ENCODE results near the gene ZNF318. TPM values are rescaled to one million over a fixed set of nuclear protein-coding genes. Genes with fewer than 3 reads are reported as not detected.

Gene ZNF318
- total and polyA plus RNA-seq, 12 donors: 5.9 to 19.3 (median 13.2) TPM

DNA sequence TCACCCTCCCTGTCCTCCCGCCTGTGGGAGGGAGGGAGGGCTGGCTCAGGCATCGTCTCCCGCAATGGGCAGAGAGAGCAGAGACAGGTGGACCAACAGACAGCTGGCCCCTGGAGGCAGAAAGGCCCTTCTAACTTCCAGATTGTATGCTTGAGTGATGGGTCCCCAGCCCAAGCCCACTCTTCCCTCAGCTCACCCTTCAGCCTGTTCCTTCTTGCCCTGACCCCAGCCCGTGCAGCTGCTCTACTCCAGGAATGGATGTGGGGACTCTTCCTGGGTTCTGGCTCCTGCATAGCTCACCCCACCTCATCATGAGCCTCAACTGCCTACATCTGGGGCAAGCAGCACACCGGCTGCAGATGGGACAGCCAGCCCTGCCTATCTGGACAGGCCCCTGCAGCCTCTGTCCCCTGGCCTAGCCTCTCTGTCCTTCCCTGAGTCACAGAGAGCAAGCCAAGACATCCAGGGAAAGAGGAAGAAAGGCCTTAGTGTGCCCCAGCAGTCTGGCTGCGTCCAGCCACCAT, 82.9 kb downstream of the ZNF318 start:
- no peaks in the 10 kb centered on the region for H3K36me3 ChIP-seq (replicated peaks in 1 of 2)
- intact Hi-C loops (cut with DNase I): no loop called here
- H3K4me1 ChIP-seq (replicated peaks in 1 of 2): peaks cover 10 to 11% of the 10 kb centered on the region in 2 donors
- no peak overlapping the region for H3K4me3 ChIP-seq
- no peak for DNase-seq
- peak overlapping the region in 3 of 5 donors; percentile 73 to 88 (median 83) for H3K27ac ChIP-seq
- no peaks in the 10 kb centered on the region for H3K27me3 ChIP-seq
- H3K9me3 ChIP-seq (replicated peaks in 1 of 3): no peaks in the 10 kb centered on the region
- TF ChIP-seq POLR2A (IDR thresholded peaks at IDR 0.05): no peak
- TF ChIP-seq, protein P1, sequence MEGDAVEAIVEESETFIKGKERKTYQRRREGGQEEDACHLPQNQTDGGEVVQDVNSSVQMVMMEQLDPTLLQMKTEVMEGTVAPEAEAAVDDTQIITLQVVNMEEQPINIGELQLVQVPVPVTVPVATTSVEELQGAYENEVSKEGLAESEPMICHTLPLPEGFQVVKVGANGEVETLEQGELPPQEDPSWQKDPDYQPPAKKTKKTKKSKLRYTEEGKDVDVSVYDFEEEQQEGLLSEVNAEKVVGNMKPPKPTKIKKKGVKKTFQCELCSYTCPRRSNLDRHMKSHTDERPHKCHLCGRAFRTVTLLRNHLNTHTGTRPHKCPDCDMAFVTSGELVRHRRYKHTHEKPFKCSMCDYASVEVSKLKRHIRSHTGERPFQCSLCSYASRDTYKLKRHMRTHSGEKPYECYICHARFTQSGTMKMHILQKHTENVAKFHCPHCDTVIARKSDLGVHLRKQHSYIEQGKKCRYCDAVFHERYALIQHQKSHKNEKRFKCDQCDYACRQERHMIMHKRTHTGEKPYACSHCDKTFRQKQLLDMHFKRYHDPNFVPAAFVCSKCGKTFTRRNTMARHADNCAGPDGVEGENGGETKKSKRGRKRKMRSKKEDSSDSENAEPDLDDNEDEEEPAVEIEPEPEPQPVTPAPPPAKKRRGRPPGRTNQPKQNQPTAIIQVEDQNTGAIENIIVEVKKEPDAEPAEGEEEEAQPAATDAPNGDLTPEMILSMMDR (IDR thresholded peaks at IDR 0.05): no peak
- 91 to 97% (median 95%) methylated on average over 4 to 6 of the region's 6 CpGs for WGBS, 4 donors

Small RNAs within 50 kb of the gene (small RNA-seq; reads per million reads assigned to genes)
- gene AL590383.1 (0 reads per million in 2 donors), gene RPL12P47 (0 reads per million in 2 donors)

Other genes starting within 250 kb of the ZNF318 start
- gene SRF, start 198.4 kb downstream of the ZNF318 start, total RNA-seq: 10 to 100 TPM in 8 of 9 donors, 1 to 10 TPM in 1; 7.3 to 30.9 (median 23.8) TPM
- gene SRF, start 198.4 kb downstream of the ZNF318 start, polyA plus RNA-seq: 10 to 100 TPM; 12.6 to 23.3 (median 22.4) TPM
- 10 to 100 TPM; 23.3 to 49.3 (median 30.0) TPM for gene CUL9, start 187.5 kb downstream of the ZNF318 start, total RNA-seq
- 100 to 1,000 TPM in 1 of 3 donors, 10 to 100 TPM in 2; 13.3 to 195 (median 97.5) TPM for gene CUL9, start 187.5 kb downstream of the ZNF318 start, polyA plus RNA-seq
- 100 to 1,000 TPM in 6 of 9 donors, 10 to 100 TPM in 3; 57.2 to 229 (median 133) TPM for gene DNPH1, start 140.2 kb downstream of the ZNF318 start, total RNA-seq
- 100 to 1,000 TPM in 1 of 3 donors, 10 to 100 TPM in 2; 33.7 to 143 (median 95.1) TPM for gene DNPH1, start 140.2 kb downstream of the ZNF318 start, polyA plus RNA-seq
- 1 to 10 TPM in 3 of 9 donors, under 1 TPM in 6; 0.17 to 1.8 (median 0.44) TPM for gene TTBK1, start 126.2 kb downstream of the ZNF318 start, total RNA-seq
- gene TTBK1, start 126.2 kb downstream of the ZNF318 start, polyA plus RNA-seq: 1 to 10 TPM in 1 of 3 donors, under 1 TPM in 2; 0.81 to 5.4 (median 0.95) TPM
- gene SLC22A7, start 71.4 kb downstream of the ZNF318 start, total RNA-seq: under 1 TPM in 1 of 9 donors, not detected in 8; 0.14 TPM
- gene SLC22A7, start 71.4 kb downstream of the ZNF318 start, polyA plus RNA-seq: not detected
- 1 to 10 TPM in 3 of 9 donors, not detected in 6; 1.2 to 1.5 (median 1.5) TPM for gene CRIP3, start 60.8 kb downstream of the ZNF318 start, total RNA-seq
- 1 to 10 TPM in 2 of 3 donors, under 1 TPM in 1; 0.44 to 8.9 (median 2.5) TPM for gene CRIP3, start 60.8 kb downstream of the ZNF318 start, polyA plus RNA-seq
- 10 to 100 TPM; 19.1 to 40.0 (median 24.2) TPM for gene ABCC10, start 57.9 kb upstream of the ZNF318 start, total RNA-seq
- 100 to 1,000 TPM in 1 of 3 donors, 10 to 100 TPM in 1, 1 to 10 TPM in 1; 8.5 to 123 (median 70.7) TPM for gene ABCC10, start 57.9 kb upstream of the ZNF318 start, polyA plus RNA-seq
- gene DLK2, start 85.9 kb upstream of the ZNF318 start, total RNA-seq: 1 to 10 TPM in 4 of 9 donors, under 1 TPM in 2, not detected in 3; 0.14 to 3.9 (median 1.4) TPM
- gene DLK2, start 85.9 kb upstream of the ZNF318 start, polyA plus RNA-seq: 1 to 10 TPM in 1 of 3 donors, under 1 TPM in 1, not detected in 1; 0.64 to 1.0 TPM
- 10 to 100 TPM; 23.1 to 66.0 (median 32.5) TPM for gene TJAP1, start 107.9 kb upstream of the ZNF318 start, total RNA-seq
- gene TJAP1, start 107.9 kb upstream of the ZNF318 start, polyA plus RNA-seq: 10 to 100 TPM; 17.6 to 77.5 (median 54.4) TPM
- 10 to 100 TPM in 3 of 9 donors, 1 to 10 TPM in 6; 1.4 to 15.0 (median 4.4) TPM for gene LRRC73, start 140.7 kb upstream of the ZNF318 start, total RNA-seq
- 1 to 10 TPM; 2.8 to 4.0 (median 3.1) TPM for gene LRRC73, start 140.7 kb upstream of the ZNF318 start, polyA plus RNA-seq
- gene YIPF3, start 147.3 kb upstream of the ZNF318 start, total RNA-seq: 100 to 1,000 TPM; 121 to 271 (median 170) TPM
- gene YIPF3, start 147.3 kb upstream of the ZNF318 start, polyA plus RNA-seq: 100 to 1,000 TPM in 1 of 3 donors, 10 to 100 TPM in 2; 78.1 to 139 (median 98.0) TPM
- 10 to 100 TPM; 16.8 to 54.4 (median 30.3) TPM for gene POLR1C, start 147.4 kb upstream of the ZNF318 start, total RNA-seq
- gene POLR1C, start 147.4 kb upstream of the ZNF318 start, polyA plus RNA-seq: 10 to 100 TPM; 36.7 to 67.2 (median 50.7) TPM
- gene XPO5, start 206.4 kb upstream of the ZNF318 start, total RNA-seq: 10 to 100 TPM; 16.1 to 70.6 (median 22.9) TPM
- 10 to 100 TPM; 10.9 to 26.2 (median 14.8) TPM for gene XPO5, start 206.4 kb upstream of the ZNF318 start, polyA plus RNA-seq
- gene POLH, start 206.5 kb upstream of the ZNF318 start, total RNA-seq: 10 to 100 TPM in 8 of 9 donors, 1 to 10 TPM in 1; 7.5 to 25.0 (median 14.0) TPM
- 10 to 100 TPM in 1 of 3 donors, 1 to 10 TPM in 2; 1.5 to 10.3 (median 2.7) TPM for gene POLH, start 206.5 kb upstream of the ZNF318 start, polyA plus RNA-seq

Data from adrenal gland (tissue), 12 donors.